GM12891 (cell line): ENCODE measurements around the gene DCUN1D4.

Experiments used
- DNase-seq: peaks from one replicate; pipeline ENCODE4 v3.0.0; 2011; ENCODE audit warnings: low spot score; ENCODE audit not compliant: insufficient read length
- FAIRE-seq: peaks from 2 replicates; lab custom pipeline; 2011; peaks lifted over from hg19 to GRCh38; lab: Jason Lieb, UNC
- PAX5 ChIP-seq: IDR thresholded peaks from 2 replicates; pipeline ENCODE4 v1.6.1; 2011; ENCODE audit warnings: low read length, moderate library complexity, mild to moderate bottlenecking; ENCODE audit not compliant: insufficient read depth, severe bottlenecking
- POLR2A ChIP-seq: IDR thresholded peaks from 2 replicates; pipeline ENCODE4 v1.6.1; 2011; ENCODE audit warnings: low read depth, low read length, control low read depth
- POLR2AphosphoS5 ChIP-seq: IDR thresholded peaks from 2 replicates; pipeline ENCODE4 v1.6.1; 2011; ENCODE audit warnings: low read depth, low read length, control low read depth
- POU2F2 ChIP-seq: IDR thresholded peaks from 2 replicates; pipeline ENCODE4 v1.6.1; 2011; ENCODE audit warnings: low read depth, mild to moderate bottlenecking, control low read depth, low read length, moderate library complexity
- SPI1 ChIP-seq: IDR thresholded peaks from 2 replicates; pipeline ENCODE4 v1.6.1; 2011; ENCODE audit warnings: low read depth, low read length, control low read depth
- TAF1 ChIP-seq: IDR thresholded peaks from 2 replicates; pipeline ENCODE4 v1.6.1; 2011; ENCODE audit warnings: low read depth, low read length, control low read depth

The DCUN1D4 gene

GRCh38 chr4:51942108-51942832 is 99.3 kb downstream of the DCUN1D4 start:
- FAIRE-seq, result no peak
- no peak for DNase-seq
- TF ChIP-seq PAX5, result no peak
- TF ChIP-seq POLR2A, result no peak
- TF ChIP-seq POU2F2, result no peak
- TF ChIP-seq POLR2AphosphoS5, result no peak
- no peak for TF ChIP-seq TAF1
- TF ChIP-seq SPI1, result no peak

GRCh38 chr4:51942833-51943215 is 99.9 kb downstream of the DCUN1D4 start:
- FAIRE-seq (no peak), DNase-seq (no peak)
- no peak for TF ChIP-seq TAF1
- TF ChIP-seq POLR2A, result no peak
- no peak for TF ChIP-seq POLR2AphosphoS5
- TF ChIP-seq SPI1, result no peak
- no peak for TF ChIP-seq POU2F2
- TF ChIP-seq PAX5, result no peak

- TF ChIP-seq TAF1, result no peak
- no peak for FAIRE-seq
- DNase-seq, result no peak
Measured at GRCh38 chr4:51943221-51943620, 100.3 kb downstream of the DCUN1D4 start.

- FAIRE-seq, result no peak
- DNase-seq, result no peak
- TF ChIP-seq POLR2A, result no peak
- TF ChIP-seq TAF1, result no peak
- TF ChIP-seq SPI1, result no peak
- no peak for TF ChIP-seq POU2F2
- no peak for TF ChIP-seq PAX5
- TF ChIP-seq POLR2AphosphoS5, result no peak
Measured at GRCh38 chr4:51958199-51958968, 115.4 kb downstream of the DCUN1D4 start.

- TF ChIP-seq PAX5 (no peak), POLR2AphosphoS5 (no peak), POU2F2 (no peak), POLR2A (no peak), SPI1 (no peak), TAF1 (no peak)
- DNase-seq, result no peak
- FAIRE-seq, result peak; percentile 31
Measured at GRCh38 chr4:51960486-51960885, 117.5 kb downstream of the DCUN1D4 start.

- TF ChIP-seq POU2F2 (no peak), PAX5 (no peak), SPI1 (no peak), TAF1 (no peak), POLR2AphosphoS5 (no peak), POLR2A (no peak)
- FAIRE-seq (no peak), DNase-seq (no peak)
Measured at GRCh38 chr4:51963841-51964517, 121.0 kb downstream of the DCUN1D4 start.

- no peak for FAIRE-seq
- no peak for DNase-seq
- TF ChIP-seq POLR2AphosphoS5, result no peak
- TF ChIP-seq POLR2A, result no peak
- no peak for TF ChIP-seq SPI1
Measured at GRCh38 chr4:51965862-51966261, 122.9 kb downstream of the DCUN1D4 start.
